Measurements from ENCODE around the gene SMIM10L1.

The SMIM10L1 gene

DNA sequence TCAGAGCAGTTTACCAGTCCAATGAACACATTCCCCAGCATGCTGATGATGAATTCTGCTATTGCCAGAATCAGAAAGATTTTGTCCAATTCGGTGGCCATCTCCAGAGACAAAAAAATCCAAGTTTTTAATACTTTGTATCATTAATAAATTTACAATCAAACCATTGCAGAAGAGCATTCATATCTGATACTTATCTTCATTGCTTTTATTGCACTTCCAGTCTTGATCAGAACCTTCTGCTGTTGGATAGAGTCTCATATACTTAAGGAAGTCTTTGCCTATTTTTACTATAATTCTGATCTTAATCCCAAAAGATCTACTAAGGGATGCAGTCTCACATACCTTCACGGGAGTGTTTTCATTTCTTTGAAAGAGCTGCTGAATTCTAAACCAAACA, 15.8 kb downstream of the SMIM10L1 start, which contains the start of gene TAS2R42:
TSS of gene TAS2R42 (minus strand) at position 101 of the 400 bp plus-strand sequence. CDS start at position 101, 0 bp downstream.
- no peak within 1 kb of the TSS for H2BK120ac ChIP-seq (ENCODE audit: low read depth, low read length)
- no peaks in the 10 kb centered on the region for H3K36me3 ChIP-seq (ENCODE audit: control insufficient read depth, insufficient read depth, low read length)
- no peak within 1 kb of the TSS for H4K5ac ChIP-seq (ENCODE audit: low read length)
- H3K9ac ChIP-seq (ENCODE audit: low read length), result no peak within 1 kb of the TSS
- H3K18ac ChIP-seq (ENCODE audit: low read length), result no peak within 1 kb of the TSS
- H4K8ac ChIP-seq (ENCODE audit: low read depth, low read length), result no peak within 1 kb of the TSS
- no peaks in the 10 kb centered on the region for H3K27me3 ChIP-seq (ENCODE audit: insufficient read depth, low read length, poor library complexity)
- H3K27ac ChIP-seq (ENCODE audit: low read depth, low read length), result no peak within 1 kb of the TSS
- no peak within 1 kb of the TSS for H3K4me2 ChIP-seq (ENCODE audit: low read length)
- no peak within 1 kb of the TSS for H3K56ac ChIP-seq (ENCODE audit: low read length)
- WGBS (ENCODE audit: extremely low coverage, insufficient coverage, low lambda C conversion rate), result no CpG with 5 or more reads among the region's 2 CpGs
- H3K79me2 ChIP-seq (ENCODE audit: control insufficient read depth, insufficient read depth, low read length), result no peaks in the 10 kb centered on the region
- no peak within 1 kb of the TSS for H3K4ac ChIP-seq (ENCODE audit: low read depth, low read length)
- H3K4me3 ChIP-seq (ENCODE audit: low read length), result no peak within 1 kb of the TSS
- H2BK5ac ChIP-seq (ENCODE audit: low read length), result no peak within 1 kb of the TSS
- no peak for DNase-seq
- no peak within 1 kb of the TSS for H2BK15ac ChIP-seq (replicated peaks; ENCODE audit: low read depth)
- no peak within 1 kb of the TSS for H2AK5ac ChIP-seq (ENCODE audit: low read length)
- H3K79me1 ChIP-seq (ENCODE audit: low read length), result no peaks in the 10 kb centered on the region
- H3K23ac ChIP-seq (ENCODE audit: low read length), result no peak within 1 kb of the TSS
- no peaks in the 10 kb centered on the region for H3K4me1 ChIP-seq (ENCODE audit: control insufficient read depth, low read depth, low read length)

DNA sequence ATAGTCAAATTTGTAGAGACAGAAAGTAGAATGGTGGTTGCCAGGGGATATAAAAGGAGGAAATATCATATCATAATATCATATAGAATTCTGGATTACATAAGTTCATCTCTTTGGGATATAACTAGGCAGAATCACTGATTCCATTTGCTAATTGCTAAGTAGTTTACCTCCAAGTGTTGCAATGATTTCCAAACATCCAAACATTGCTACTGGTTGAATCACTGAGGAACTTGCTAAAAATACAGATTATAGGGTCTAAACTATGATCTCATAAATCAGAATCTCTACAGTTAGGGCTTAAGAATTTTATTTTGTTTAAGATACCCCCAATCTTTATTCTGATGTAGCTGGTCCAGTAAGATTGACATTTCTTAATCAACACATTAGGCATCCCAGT, 31.8 kb downstream of the SMIM10L1 start:
- H3K79me2 ChIP-seq (ENCODE audit: control insufficient read depth, insufficient read depth, low read length), result no peaks in the 10 kb centered on the region
- H2AK5ac ChIP-seq (ENCODE audit: low read length), result no peak overlapping the region
- H4K8ac ChIP-seq (ENCODE audit: low read depth, low read length), result no peak overlapping the region
- H3K18ac ChIP-seq (ENCODE audit: low read length), result no peak overlapping the region
- no peak overlapping the region for H2BK15ac ChIP-seq (replicated peaks; ENCODE audit: low read depth)
- H3K9ac ChIP-seq (ENCODE audit: low read length), result no peak overlapping the region
- H3K56ac ChIP-seq (ENCODE audit: low read length), result no peak overlapping the region
- H3K4me3 ChIP-seq (ENCODE audit: low read length), result no peak overlapping the region
- DNase-seq, result no peak
- no peak overlapping the region for H2BK5ac ChIP-seq (ENCODE audit: low read length)
- no peaks in the 10 kb centered on the region for H3K36me3 ChIP-seq (ENCODE audit: control insufficient read depth, insufficient read depth, low read length)
- H3K4me1 ChIP-seq (ENCODE audit: control insufficient read depth, low read depth, low read length), result no peaks in the 10 kb centered on the region
- no peaks in the 10 kb centered on the region for H3K27me3 ChIP-seq (ENCODE audit: insufficient read depth, low read length, poor library complexity)
- no peaks in the 10 kb centered on the region for H3K79me1 ChIP-seq (ENCODE audit: low read length)
- H4K5ac ChIP-seq (ENCODE audit: low read length), result no peak overlapping the region
- H2BK120ac ChIP-seq (ENCODE audit: low read depth, low read length), result no peak overlapping the region
- H3K23ac ChIP-seq (ENCODE audit: low read length), result no peak overlapping the region
- H3K4me2 ChIP-seq (ENCODE audit: low read length), result no peak overlapping the region
- no peak overlapping the region for H3K4ac ChIP-seq (ENCODE audit: low read depth, low read length)
- no peak overlapping the region for H3K27ac ChIP-seq (ENCODE audit: low read depth, low read length)

DNA sequence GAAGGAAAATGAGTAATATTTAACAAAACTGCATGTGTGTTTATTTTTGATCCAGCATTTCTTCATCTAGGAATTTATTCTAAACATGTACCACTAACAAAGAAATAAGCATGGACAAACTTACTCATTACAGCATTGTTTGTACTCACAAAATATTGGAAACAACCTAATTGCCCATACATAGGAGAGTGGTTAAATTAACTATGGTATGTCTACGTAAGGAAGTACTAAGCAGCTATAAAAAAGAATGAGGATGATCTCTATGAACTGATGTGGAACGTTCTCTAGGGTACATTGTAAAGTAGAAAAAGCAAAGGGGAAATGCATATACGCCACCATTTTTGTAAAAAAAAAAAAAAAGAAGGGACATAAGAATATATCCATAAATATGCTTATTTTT, 33.2 kb downstream of the SMIM10L1 start:
- no peaks in the 10 kb centered on the region for H3K4me1 ChIP-seq (ENCODE audit: control insufficient read depth, low read depth, low read length)
- no peak overlapping the region for H2BK5ac ChIP-seq (ENCODE audit: low read length)
- H3K79me1 ChIP-seq (ENCODE audit: low read length), result no peaks in the 10 kb centered on the region
- no peak overlapping the region for H3K4me2 ChIP-seq (ENCODE audit: low read length)
- no peak overlapping the region for H3K4me3 ChIP-seq (ENCODE audit: low read length)
- H3K79me2 ChIP-seq (ENCODE audit: control insufficient read depth, insufficient read depth, low read length), result no peaks in the 10 kb centered on the region
- H4K5ac ChIP-seq (ENCODE audit: low read length), result no peak overlapping the region
- H3K18ac ChIP-seq (ENCODE audit: low read length), result no peak overlapping the region
- H2BK120ac ChIP-seq (ENCODE audit: low read depth, low read length), result no peak overlapping the region
- no peak overlapping the region for H2BK15ac ChIP-seq (replicated peaks; ENCODE audit: low read depth)
- H3K36me3 ChIP-seq (ENCODE audit: control insufficient read depth, insufficient read depth, low read length), result no peaks in the 10 kb centered on the region
- H3K27ac ChIP-seq (ENCODE audit: low read depth, low read length), result no peak overlapping the region
- no peak for DNase-seq
- no peak overlapping the region for H3K23ac ChIP-seq (ENCODE audit: low read length)
- H2AK5ac ChIP-seq (ENCODE audit: low read length), result no peak overlapping the region
- no peak overlapping the region for H4K8ac ChIP-seq (ENCODE audit: low read depth, low read length)
- no peak overlapping the region for H3K9ac ChIP-seq (ENCODE audit: low read length)
- no peak overlapping the region for H3K56ac ChIP-seq (ENCODE audit: low read length)
- H3K27me3 ChIP-seq (ENCODE audit: insufficient read depth, low read length, poor library complexity), result no peaks in the 10 kb centered on the region
- no CpG with 5 or more reads among the region's 3 CpGs for WGBS (ENCODE audit: extremely low coverage, insufficient coverage, low lambda C conversion rate)
- no peak overlapping the region for H3K4ac ChIP-seq (ENCODE audit: low read depth, low read length)

DNA sequence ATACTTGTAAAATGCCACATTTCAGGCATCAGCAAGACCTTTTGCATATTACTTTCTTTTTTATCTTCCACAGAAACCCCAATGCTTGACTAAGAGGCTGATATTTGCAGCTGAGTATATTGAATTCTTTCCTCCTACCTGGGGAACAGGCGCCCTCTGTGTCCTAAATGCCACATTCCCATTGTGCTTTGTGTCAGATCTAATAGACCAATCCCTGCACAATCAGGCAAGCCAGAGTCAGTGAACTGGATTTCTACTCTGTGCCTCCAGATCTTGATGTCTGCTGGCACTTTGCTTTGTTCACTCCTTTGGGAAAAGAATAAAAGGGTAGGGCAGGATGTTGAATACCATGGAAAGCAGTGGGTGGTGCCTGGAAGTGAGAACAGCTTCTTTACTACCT, 38.1 kb downstream of the SMIM10L1 start:
- no peak overlapping the region for H3K9ac ChIP-seq (ENCODE audit: low read length)

More for the DNA sequence above, 38.1 kb downstream of the SMIM10L1 start:
- Histone ChIP-seq H3K27ac (ENCODE audit: low read depth, low read length) (no peak overlapping the region), H3K36me3 (ENCODE audit: control insufficient read depth, insufficient read depth, low read length) (no peaks in the 10 kb centered on the region), H3K4ac (ENCODE audit: low read depth, low read length) (no peak overlapping the region), H2AK5ac (ENCODE audit: low read length) (no peak overlapping the region), H3K27me3 (ENCODE audit: insufficient read depth, low read length, poor library complexity) (no peaks in the 10 kb centered on the region), H4K8ac (ENCODE audit: low read depth, low read length) (no peak overlapping the region), H3K56ac (ENCODE audit: low read length) (no peak overlapping the region), H3K18ac (ENCODE audit: low read length) (no peak overlapping the region), H2BK5ac (ENCODE audit: low read length) (no peak overlapping the region), H3K23ac (ENCODE audit: low read length) (no peak overlapping the region), H3K4me3 (ENCODE audit: low read length) (no peak overlapping the region), H3K4me1 (ENCODE audit: control insufficient read depth, low read depth, low read length) (no peaks in the 10 kb centered on the region), H4K5ac (ENCODE audit: low read length) (no peak overlapping the region), H2BK120ac (ENCODE audit: low read depth, low read length) (no peak overlapping the region), H3K79me1 (ENCODE audit: low read length) (no peaks in the 10 kb centered on the region), H2BK15ac (replicated peaks; ENCODE audit: low read depth) (no peak overlapping the region), H3K4me2 (ENCODE audit: low read length) (no peak overlapping the region), H3K79me2 (ENCODE audit: control insufficient read depth, insufficient read depth, low read length) (no peaks in the 10 kb centered on the region)
- peak; percentile 47 for DNase-seq
- no CpG with 5 or more reads among the region's 1 CpG for WGBS (ENCODE audit: extremely low coverage, insufficient coverage, low lambda C conversion rate)
